ENCODE data around the gene TRMO.

TRMO gene

GRCh38 chr9:97938081-97938644, 15.9 kb upstream of the TRMO start, which contains the start of gene HEMGN:
TSS of gene HEMGN (minus strand) at chr9:97938172. CDS start at chr9:97938136, 36 bp downstream.
- no peak for DNase-seq (ENCODE audit: low read depth, low spot score)

- no peak for DNase-seq (ENCODE audit: low read depth, low spot score)
Observed at GRCh38 chr9:97936998-97937397, 14.7 kb upstream of the TRMO start.

GRCh38 chr9:97935276-97935675, 13.0 kb upstream of the TRMO start:
- no peak for DNase-seq (ENCODE audit: low read depth, low spot score)

GRCh38 chr9:97934321-97935115, 12.2 kb upstream of the TRMO start:
- no peak for DNase-seq (ENCODE audit: low read depth, low spot score)

GRCh38 chr9:97933297-97933998, 11.1 kb upstream of the TRMO start:
- no peak for DNase-seq (ENCODE audit: low read depth, low spot score)

- no peak for DNase-seq (ENCODE audit: low read depth, low spot score)
Observed at GRCh38 chr9:97930972-97931371, 8.7 kb upstream of the TRMO start.

- DNase-seq (ENCODE audit: low read depth, low spot score), result no peak
Observed at GRCh38 chr9:97928986-97929604, 6.8 kb upstream of the TRMO start.

GRCh38 chr9:97925497-97926334, 3.4 kb upstream of the TRMO start:
- DNase-seq (ENCODE audit: low read depth, low spot score), result no peak

GRCh38 chr9:97924386-97924785, 2.1 kb upstream of the TRMO start:
- no peak for DNase-seq (ENCODE audit: low read depth, low spot score)

GRCh38 chr9:97923529-97924108, 1.3 kb upstream of the TRMO start:
- peak; percentile 57 for DNase-seq (ENCODE audit: low read depth, low spot score)

- no peak for DNase-seq (ENCODE audit: low read depth, low spot score)
Observed at GRCh38 chr9:97919217-97919813, 3.0 kb downstream of the TRMO start.

GRCh38 chr9:97918611-97919010, 3.7 kb downstream of the TRMO start:
- no peak for DNase-seq (ENCODE audit: low read depth, low spot score)

GRCh38 chr9:97911970-97912369, 10.3 kb downstream of the TRMO start:
- no peak for DNase-seq (ENCODE audit: low read depth, low spot score)

GRCh38 chr9:97911528-97911927, 10.8 kb downstream of the TRMO start:
- no peak for DNase-seq (ENCODE audit: low read depth, low spot score)

GRCh38 chr9:97910357-97910756, 11.9 kb downstream of the TRMO start:
- no peak for DNase-seq (ENCODE audit: low read depth, low spot score)

GRCh38 chr9:97908705-97909104, 13.6 kb downstream of the TRMO start:
- no peak for DNase-seq (ENCODE audit: low read depth, low spot score)

- DNase-seq (ENCODE audit: low read depth, low spot score), result no peak
Observed at GRCh38 chr9:97907632-97908031, 14.7 kb downstream of the TRMO start.

GRCh38 chr9:97907046-97907445, 15.3 kb downstream of the TRMO start:
- DNase-seq (ENCODE audit: low read depth, low spot score), result no peak

GRCh38 chr9:97906236-97906831, 16.0 kb downstream of the TRMO start:
- DNase-seq (ENCODE audit: low read depth, low spot score), result no peak

- no peak for DNase-seq (ENCODE audit: low read depth, low spot score)
Observed at GRCh38 chr9:97905228-97905627, 17.1 kb downstream of the TRMO start.

Measured in smooth muscle cell of the brain vasculature (primary cell).